ENCODE measurements around the gene MAP6.

Gene MAP6

GRCh38 chr11:75602951-75603350 lies 65.9 kb downstream of the MAP6 start:
- no peaks in the 10 kb centered on the region for H3K4me1 ChIP-seq (ENCODE audit: control insufficient read depth, insufficient read depth, low read length)
- no peaks in the 10 kb centered on the region for H3K36me3 ChIP-seq (ENCODE audit: control insufficient read depth, insufficient read depth, low read length)
- H3K9me3 ChIP-seq (ENCODE audit: control insufficient read depth, insufficient read depth, low read depth, low read length), result no peaks in the 10 kb centered on the region
- no peaks in the 10 kb centered on the region; the same call in 1 of the 2 replicates for H3K27me3 ChIP-seq (ENCODE audit: control insufficient read depth, insufficient read depth, low read length)
- H3K4me3 ChIP-seq (ENCODE audit: low read depth, low read length), result no peak overlapping the region
- no peak overlapping the region for H3K27ac ChIP-seq (ENCODE audit: low read depth, low read length)
- H3K9ac ChIP-seq (ENCODE audit: low read length), result no peak overlapping the region

- Histone ChIP-seq H3K27ac (ENCODE audit: low read depth, low read length) (no peak overlapping the region), H3K4me1 (ENCODE audit: control insufficient read depth, insufficient read depth, low read length) (peaks cover 3% of the 10 kb centered on the region; the same call in 1 of the 2 replicates), H3K27me3 (ENCODE audit: control insufficient read depth, insufficient read depth, low read length) (no peaks in the 10 kb centered on the region; the same call in 1 of the 2 replicates), H3K9me3 (ENCODE audit: control insufficient read depth, insufficient read depth, low read depth, low read length) (no peaks in the 10 kb centered on the region), H3K4me3 (ENCODE audit: low read depth, low read length) (no peak overlapping the region), H3K9ac (ENCODE audit: low read length) (no peak overlapping the region), H3K36me3 (ENCODE audit: control insufficient read depth, insufficient read depth, low read length) (no peaks in the 10 kb centered on the region)
These were observed 67.3 kb downstream of the MAP6 start for GRCh38 chr11:75601494-75601893.

DNA sequence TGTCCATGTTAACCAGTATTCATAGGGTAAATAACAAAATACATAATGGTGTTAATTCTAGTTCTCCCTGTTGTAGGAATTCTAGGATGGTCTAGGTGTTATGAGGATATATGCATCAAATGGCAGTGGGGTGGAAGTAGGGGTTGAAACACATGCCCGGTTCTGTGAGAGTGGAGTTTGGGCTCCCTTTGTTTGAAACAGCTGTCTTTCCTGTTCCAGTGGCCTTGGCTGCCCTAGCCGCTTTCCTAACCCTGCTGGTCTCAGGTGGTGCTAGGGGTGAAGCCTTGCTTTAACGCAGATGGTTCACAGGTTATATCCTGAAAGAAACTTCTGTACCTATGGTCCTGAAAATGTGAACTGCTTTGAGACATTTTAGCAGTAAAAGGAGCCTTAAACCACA lies 68.5 kb downstream of the MAP6 start:
- no peaks in the 10 kb centered on the region for H3K36me3 ChIP-seq (ENCODE audit: control insufficient read depth, insufficient read depth, low read length)
- H3K9me3 ChIP-seq (ENCODE audit: control insufficient read depth, insufficient read depth, low read depth, low read length), result no peaks in the 10 kb centered on the region
- H3K4me1 ChIP-seq (ENCODE audit: control insufficient read depth, insufficient read depth, low read length), result peaks cover 3% of the 10 kb centered on the region; the same call in 1 of the 2 replicates
- no peaks in the 10 kb centered on the region for H3K27me3 ChIP-seq (ENCODE audit: control insufficient read depth, insufficient read depth, low read length)
- no peak overlapping the region for H3K4me3 ChIP-seq (ENCODE audit: low read depth, low read length)
- no peak overlapping the region for H3K27ac ChIP-seq (ENCODE audit: low read depth, low read length)
- H3K9ac ChIP-seq (ENCODE audit: low read length), result no peak overlapping the region

- Histone ChIP-seq H3K4me1 (ENCODE audit: control insufficient read depth, insufficient read depth, low read length) (peaks cover 3% of the 10 kb centered on the region; the same call in 1 of the 2 replicates), H3K4me3 (ENCODE audit: low read depth, low read length) (no peak overlapping the region), H3K27ac (ENCODE audit: low read depth, low read length) (no peak overlapping the region), H3K9me3 (ENCODE audit: control insufficient read depth, insufficient read depth, low read depth, low read length) (no peaks in the 10 kb centered on the region), H3K36me3 (ENCODE audit: control insufficient read depth, insufficient read depth, low read length) (no peaks in the 10 kb centered on the region), H3K27me3 (ENCODE audit: control insufficient read depth, insufficient read depth, low read length) (no peaks in the 10 kb centered on the region), H3K9ac (ENCODE audit: low read length) (no peak overlapping the region)
These were observed 69.9 kb downstream of the MAP6 start for GRCh38 chr11:75598900-75599299.

DNA sequence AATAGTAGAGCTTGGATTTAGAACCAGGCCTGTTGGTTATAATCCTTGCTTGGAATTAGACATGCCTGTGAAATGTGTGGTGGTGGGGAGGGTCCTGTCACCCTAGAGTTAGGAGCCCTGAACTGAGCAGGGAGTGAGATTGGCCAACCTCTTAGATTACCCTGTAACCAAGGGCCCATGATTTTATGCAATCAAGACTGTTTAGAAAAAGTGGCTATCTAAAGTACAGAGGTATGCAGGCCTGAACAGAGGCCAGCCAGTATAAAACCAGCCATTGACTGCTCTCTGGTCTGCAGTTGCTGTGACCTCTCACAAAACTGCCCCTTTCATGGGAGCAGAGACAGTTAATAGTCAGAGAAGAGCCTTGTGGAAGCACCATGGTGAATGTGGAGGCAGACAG lies 70.6 kb downstream of the MAP6 start:
- Histone ChIP-seq H3K4me1 (ENCODE audit: control insufficient read depth, insufficient read depth, low read length) (peaks cover 3% of the 10 kb centered on the region; the same call in 1 of the 2 replicates), H3K9me3 (ENCODE audit: control insufficient read depth, insufficient read depth, low read depth, low read length) (no peaks in the 10 kb centered on the region), H3K4me3 (ENCODE audit: low read depth, low read length) (no peak overlapping the region), H3K27me3 (ENCODE audit: control insufficient read depth, insufficient read depth, low read length) (no peaks in the 10 kb centered on the region), H3K9ac (ENCODE audit: low read length) (no peak overlapping the region), H3K27ac (ENCODE audit: low read depth, low read length) (no peak overlapping the region), H3K36me3 (ENCODE audit: control insufficient read depth, insufficient read depth, low read length) (no peaks in the 10 kb centered on the region)

- Histone ChIP-seq H3K27ac (ENCODE audit: low read depth, low read length) (no peak overlapping the region), H3K9ac (ENCODE audit: low read length) (no peak overlapping the region), H3K4me1 (ENCODE audit: control insufficient read depth, insufficient read depth, low read length) (peaks cover 3% of the 10 kb centered on the region; the same call in 1 of the 2 replicates), H3K9me3 (ENCODE audit: control insufficient read depth, insufficient read depth, low read depth, low read length) (no peaks in the 10 kb centered on the region), H3K27me3 (ENCODE audit: control insufficient read depth, insufficient read depth, low read length) (no peaks in the 10 kb centered on the region; the same call in 1 of the 2 replicates), H3K4me3 (ENCODE audit: low read depth, low read length) (no peak overlapping the region), H3K36me3 (ENCODE audit: control insufficient read depth, insufficient read depth, low read length) (no peaks in the 10 kb centered on the region)
These were observed 71.2 kb downstream of the MAP6 start for GRCh38 chr11:75597636-75598035.

GRCh38 chr11:75596914-75597313 lies 71.9 kb downstream of the MAP6 start:
- Histone ChIP-seq H3K36me3 (ENCODE audit: control insufficient read depth, insufficient read depth, low read length) (no peaks in the 10 kb centered on the region), H3K27me3 (ENCODE audit: control insufficient read depth, insufficient read depth, low read length) (no peaks in the 10 kb centered on the region; the same call in 1 of the 2 replicates), H3K9me3 (ENCODE audit: control insufficient read depth, insufficient read depth, low read depth, low read length) (no peaks in the 10 kb centered on the region), H3K4me1 (ENCODE audit: control insufficient read depth, insufficient read depth, low read length) (peaks cover 3% of the 10 kb centered on the region; the same call in 1 of the 2 replicates), H3K4me3 (ENCODE audit: low read depth, low read length) (no peak overlapping the region), H3K27ac (ENCODE audit: low read depth, low read length) (no peak overlapping the region), H3K9ac (ENCODE audit: low read length) (no peak overlapping the region)

- no peak overlapping the region for H3K27ac ChIP-seq (ENCODE audit: low read depth, low read length)
- H3K36me3 ChIP-seq (ENCODE audit: control insufficient read depth, insufficient read depth, low read length), result no peaks in the 10 kb centered on the region
- H3K4me1 ChIP-seq (ENCODE audit: control insufficient read depth, insufficient read depth, low read length), result peaks cover 3% of the 10 kb centered on the region; the same call in 1 of the 2 replicates
- H3K9ac ChIP-seq (ENCODE audit: low read length), result no peak overlapping the region
- H3K4me3 ChIP-seq (ENCODE audit: low read depth, low read length), result no peak overlapping the region
- H3K9me3 ChIP-seq (ENCODE audit: control insufficient read depth, insufficient read depth, low read depth, low read length), result no peaks in the 10 kb centered on the region
- no peaks in the 10 kb centered on the region; the same call in 1 of the 2 replicates for H3K27me3 ChIP-seq (ENCODE audit: control insufficient read depth, insufficient read depth, low read length)
These were observed 73.4 kb downstream of the MAP6 start for GRCh38 chr11:75595429-75595828.

GRCh38 chr11:75594211-75594610 lies 74.6 kb downstream of the MAP6 start:
- no peak overlapping the region for H3K4me3 ChIP-seq (ENCODE audit: low read depth, low read length)
- H3K27ac ChIP-seq (ENCODE audit: low read depth, low read length), result no peak overlapping the region
- no peak overlapping the region for H3K9ac ChIP-seq (ENCODE audit: low read length)
- no peaks in the 10 kb centered on the region for H3K9me3 ChIP-seq (ENCODE audit: control insufficient read depth, insufficient read depth, low read depth, low read length)
- H3K27me3 ChIP-seq (ENCODE audit: control insufficient read depth, insufficient read depth, low read length), result no peaks in the 10 kb centered on the region; the same call in 1 of the 2 replicates
- no peaks in the 10 kb centered on the region for H3K36me3 ChIP-seq (ENCODE audit: control insufficient read depth, insufficient read depth, low read length)
- H3K4me1 ChIP-seq (ENCODE audit: control insufficient read depth, insufficient read depth, low read length), result peaks cover 3% of the 10 kb centered on the region; the same call in 1 of the 2 replicates

DNA sequence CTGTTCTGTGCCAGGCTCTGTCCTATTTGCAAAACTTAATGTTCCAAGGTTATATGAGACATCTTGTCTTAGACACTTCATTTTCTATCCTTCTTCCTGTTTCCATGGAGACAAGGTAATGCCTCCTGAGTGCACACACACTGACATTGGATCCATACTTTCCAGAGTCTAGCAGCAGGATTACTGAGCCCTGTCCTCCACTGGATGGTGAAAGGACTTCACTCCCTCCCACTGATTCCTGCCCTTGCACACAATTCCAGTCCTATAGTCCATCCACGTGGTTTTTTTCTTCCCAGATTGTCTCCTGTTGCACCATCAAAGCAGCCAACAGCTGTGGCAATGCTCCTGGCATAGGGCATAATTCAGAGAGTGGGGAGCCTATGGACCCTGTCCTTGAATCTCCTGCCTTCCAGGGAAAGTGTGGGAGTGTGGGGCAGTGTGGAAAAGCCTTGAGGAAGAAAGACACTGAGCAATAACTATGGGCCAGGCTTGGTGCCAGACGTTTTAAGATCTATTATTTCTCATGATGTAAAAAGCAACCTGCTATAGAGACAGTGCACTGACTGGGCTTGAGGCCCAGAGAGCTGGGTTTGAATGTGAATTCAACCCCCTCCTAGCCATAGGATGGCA lies 75.4 kb downstream of the MAP6 start:
- Histone ChIP-seq H3K27me3 (ENCODE audit: control insufficient read depth, insufficient read depth, low read length) (no peaks in the 10 kb centered on the region; the same call in 1 of the 2 replicates), H3K27ac (ENCODE audit: low read depth, low read length) (no peak overlapping the region), H3K36me3 (ENCODE audit: control insufficient read depth, insufficient read depth, low read length) (no peaks in the 10 kb centered on the region), H3K9ac (ENCODE audit: low read length) (no peak overlapping the region), H3K9me3 (ENCODE audit: control insufficient read depth, insufficient read depth, low read depth, low read length) (no peaks in the 10 kb centered on the region), H3K4me3 (ENCODE audit: low read depth, low read length) (no peak overlapping the region), H3K4me1 (ENCODE audit: control insufficient read depth, insufficient read depth, low read length) (peaks cover 3% of the 10 kb centered on the region; the same call in 1 of the 2 replicates)

GRCh38 chr11:75592715-75593114 lies 76.1 kb downstream of the MAP6 start:
- H3K27ac ChIP-seq (ENCODE audit: low read depth, low read length), result no peak overlapping the region
- no peak overlapping the region for H3K9ac ChIP-seq (ENCODE audit: low read length)
- H3K9me3 ChIP-seq (ENCODE audit: control insufficient read depth, insufficient read depth, low read depth, low read length), result no peaks in the 10 kb centered on the region
- no peaks in the 10 kb centered on the region; the same call in 1 of the 2 replicates for H3K27me3 ChIP-seq (ENCODE audit: control insufficient read depth, insufficient read depth, low read length)
- H3K4me3 ChIP-seq (ENCODE audit: low read depth, low read length), result no peak overlapping the region
- H3K36me3 ChIP-seq (ENCODE audit: control insufficient read depth, insufficient read depth, low read length), result no peaks in the 10 kb centered on the region
- peaks cover 3% of the 10 kb centered on the region; the same call in 1 of the 2 replicates for H3K4me1 ChIP-seq (ENCODE audit: control insufficient read depth, insufficient read depth, low read length)

Data from HUES6 (cell line).